Retinal pigment epithelial cell (primary cell): ENCODE results near the gene SYT17.

Source experiments
- DNase-seq: peaks from one replicate; pipeline ENCODE4 v3.0.0-alpha.2; 2010; ENCODE audit warnings: low read depth
- H3K4me3 ChIP-seq: 2 replicates; pipeline ENCODE4 v1.5.1; 2011; ENCODE audit warnings: mild to moderate bottlenecking, low read length, control low read depth, moderate library complexity
- CTCF ChIP-seq: conservative IDR thresholded peaks from 2 replicates; pipeline ENCODE4 v1.5.1; 2011; ENCODE audit warnings: low read depth, low read length, control low read depth, inconsistent platforms

Gene SYT17

GRCh38 chr16:19127674-19128131 is 40.3 kb upstream of the SYT17 start:
- TF ChIP-seq CTCF, result no peak
- no peak overlapping the region for H3K4me3 ChIP-seq
- no peak for DNase-seq

- H3K4me3 ChIP-seq, result no peak overlapping the region
- TF ChIP-seq CTCF, result no peak
- no peak for DNase-seq
Measured at GRCh38 chr16:19128454-19129200, 39.4 kb upstream of the SYT17 start.

GRCh38 chr16:19130385-19130784 is 37.7 kb upstream of the SYT17 start:
- no peak overlapping the region for H3K4me3 ChIP-seq
- no peak for DNase-seq
- no peak for TF ChIP-seq CTCF

- no peak for TF ChIP-seq CTCF
- DNase-seq, result no peak
Measured at GRCh38 chr16:19130852-19131824, 36.9 kb upstream of the SYT17 start.

GRCh38 chr16:19131825-19132218 is 36.2 kb upstream of the SYT17 start:
- TF ChIP-seq CTCF, result no peak
- no peak for DNase-seq
- H3K4me3 ChIP-seq, result no peak overlapping the region

More at GRCh38 chr16:19130852-19131824, 36.9 kb upstream of the SYT17 start:
- no peak overlapping the region for H3K4me3 ChIP-seq

GRCh38 chr16:19132255-19132654 is 35.8 kb upstream of the SYT17 start:
- no peak overlapping the region for H3K4me3 ChIP-seq
- no peak for TF ChIP-seq CTCF
- no peak for DNase-seq
